GM12891 (cell line): ENCODE data around the gene MARCHF3.
"Not testable (repeated sequence)": the region's sequence is repeated elsewhere in the genome, so short reads cannot be mapped to it uniquely, and the experiment has no call there.

Source experiments
- DNase-seq: peaks from one replicate; pipeline ENCODE4 v3.0.0; 2011; ENCODE audit warnings: low spot score; ENCODE audit not compliant: insufficient read length
- FAIRE-seq: peaks from 2 replicates; lab custom pipeline; 2011; peaks lifted over from hg19 to GRCh38; lab: Jason Lieb, UNC
- PAX5 ChIP-seq: IDR thresholded peaks from 2 replicates; pipeline ENCODE4 v1.6.1; 2011; ENCODE audit warnings: low read length, moderate library complexity, mild to moderate bottlenecking; ENCODE audit not compliant: insufficient read depth, severe bottlenecking
- POLR2A ChIP-seq: IDR thresholded peaks from 2 replicates; pipeline ENCODE4 v1.6.1; 2011; ENCODE audit warnings: low read depth, low read length, control low read depth
- POLR2AphosphoS5 ChIP-seq: IDR thresholded peaks from 2 replicates; pipeline ENCODE4 v1.6.1; 2011; ENCODE audit warnings: low read depth, low read length, control low read depth
- POU2F2 ChIP-seq: IDR thresholded peaks from 2 replicates; pipeline ENCODE4 v1.6.1; 2011; ENCODE audit warnings: low read depth, mild to moderate bottlenecking, control low read depth, low read length, moderate library complexity
- SPI1 ChIP-seq: IDR thresholded peaks from 2 replicates; pipeline ENCODE4 v1.6.1; 2011; ENCODE audit warnings: low read depth, low read length, control low read depth
- TAF1 ChIP-seq: IDR thresholded peaks from 2 replicates; pipeline ENCODE4 v1.6.1; 2011; ENCODE audit warnings: low read depth, low read length, control low read depth

Gene MARCHF3

DNA sequence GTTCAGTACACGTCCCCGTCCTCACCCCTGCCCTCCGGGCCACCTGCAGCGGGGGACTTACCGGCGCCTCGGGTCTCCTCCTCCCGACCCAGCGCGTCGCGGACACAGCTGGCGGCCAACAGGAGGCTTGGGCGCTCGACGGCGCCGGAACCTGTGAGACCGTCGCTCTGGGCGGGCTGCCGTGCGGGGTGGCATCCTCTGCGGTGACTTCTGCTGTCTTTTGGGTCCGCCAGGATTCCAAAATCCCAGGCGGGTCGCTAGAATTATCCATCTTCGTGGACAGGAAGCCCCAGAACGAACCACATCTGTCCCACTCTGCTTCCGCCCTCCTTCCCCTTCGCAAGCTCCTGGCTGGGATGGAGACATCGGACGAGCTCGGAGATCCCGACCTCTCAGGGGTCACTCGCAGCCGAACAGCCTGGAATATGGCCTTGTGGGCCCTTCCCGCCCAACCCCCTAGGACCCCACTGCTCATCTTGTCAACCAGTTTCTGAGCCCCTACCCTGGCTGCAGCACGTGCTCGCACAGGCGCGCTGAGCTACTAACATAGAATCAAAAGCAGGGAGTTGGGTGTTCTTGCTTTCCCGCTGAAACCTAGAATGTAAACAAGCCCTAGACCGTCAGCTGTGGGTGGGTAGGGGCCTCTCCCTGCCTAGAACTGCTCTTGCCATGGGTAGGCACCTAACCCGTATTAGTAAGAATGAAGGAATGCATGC, 947 bp upstream of the MARCHF3 start:
- no peak for FAIRE-seq
- peak; percentile 41 for DNase-seq
- TF ChIP-seq POU2F2 (no peak), TAF1 (no peak), POLR2AphosphoS5 (no peak), POLR2A (no peak), PAX5 (no peak), SPI1 (no peak)

GRCh38 chr5:127029581-127030258, 638 bp downstream of the MARCHF3 start:
- FAIRE-seq = no peak
- TF ChIP-seq POLR2A = no peak
- no peak for TF ChIP-seq SPI1
- no peak for TF ChIP-seq POU2F2
- TF ChIP-seq POLR2AphosphoS5 = no peak
- TF ChIP-seq PAX5 = no peak
- DNase-seq = no peak

DNA sequence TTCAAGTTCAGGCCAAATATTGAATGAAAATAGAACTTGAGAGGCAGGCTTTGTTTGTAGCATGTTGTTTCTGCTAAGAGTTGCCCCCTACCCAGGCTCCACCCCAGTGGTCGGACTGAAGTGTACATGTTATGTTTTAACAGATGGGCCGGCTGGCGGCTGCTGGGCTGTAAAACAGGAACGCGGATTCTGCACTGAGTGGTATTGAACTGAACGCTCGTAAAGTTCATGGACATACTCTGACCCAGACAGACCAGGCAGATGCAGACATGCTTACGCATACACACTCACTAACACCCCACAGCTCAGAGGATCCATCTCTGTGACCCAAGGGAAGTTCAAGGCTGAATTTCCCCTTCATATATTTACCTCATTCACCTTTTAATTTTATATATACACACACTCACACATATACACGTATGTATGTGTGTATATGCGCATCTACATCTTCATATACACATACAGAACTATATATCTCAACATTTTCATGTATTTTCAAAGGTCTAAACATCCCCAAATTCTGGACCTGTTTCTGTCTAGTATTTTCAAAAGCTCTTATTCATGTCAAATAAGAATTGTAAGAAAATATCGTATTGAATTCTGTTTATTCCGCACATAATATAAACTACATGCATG, 1.4 kb downstream of the MARCHF3 start:
- FAIRE-seq (peak; percentile 81), DNase-seq (no peak)
- TF ChIP-seq SPI1 (peak; percentile 29; the same call in 1 of the 2 replicates), POU2F2 (no peak)

GRCh38 chr5:127027539-127027938, 2.8 kb downstream of the MARCHF3 start:
- FAIRE-seq = no peak
- TF ChIP-seq POLR2A (no peak), POLR2AphosphoS5 (no peak), POU2F2 (no peak), SPI1 (no peak), PAX5 (no peak), TAF1 (no peak)
- no peak for DNase-seq

- no peak for FAIRE-seq
- TF ChIP-seq PAX5 = no peak
- TF ChIP-seq POLR2AphosphoS5 = no peak
- TF ChIP-seq POU2F2 = no peak
- no peak for DNase-seq
Observed at GRCh38 chr5:127026166-127026565, 4.2 kb downstream of the MARCHF3 start.

GRCh38 chr5:127025467-127025866, 4.9 kb downstream of the MARCHF3 start:
- DNase-seq (no peak), FAIRE-seq (no peak)
- TF ChIP-seq SPI1 = no peak

GRCh38 chr5:127024821-127025220, 5.5 kb downstream of the MARCHF3 start:
- FAIRE-seq = no peak
- DNase-seq = no peak
- TF ChIP-seq SPI1 (no peak), TAF1 (no peak), POU2F2 (no peak)

DNA sequence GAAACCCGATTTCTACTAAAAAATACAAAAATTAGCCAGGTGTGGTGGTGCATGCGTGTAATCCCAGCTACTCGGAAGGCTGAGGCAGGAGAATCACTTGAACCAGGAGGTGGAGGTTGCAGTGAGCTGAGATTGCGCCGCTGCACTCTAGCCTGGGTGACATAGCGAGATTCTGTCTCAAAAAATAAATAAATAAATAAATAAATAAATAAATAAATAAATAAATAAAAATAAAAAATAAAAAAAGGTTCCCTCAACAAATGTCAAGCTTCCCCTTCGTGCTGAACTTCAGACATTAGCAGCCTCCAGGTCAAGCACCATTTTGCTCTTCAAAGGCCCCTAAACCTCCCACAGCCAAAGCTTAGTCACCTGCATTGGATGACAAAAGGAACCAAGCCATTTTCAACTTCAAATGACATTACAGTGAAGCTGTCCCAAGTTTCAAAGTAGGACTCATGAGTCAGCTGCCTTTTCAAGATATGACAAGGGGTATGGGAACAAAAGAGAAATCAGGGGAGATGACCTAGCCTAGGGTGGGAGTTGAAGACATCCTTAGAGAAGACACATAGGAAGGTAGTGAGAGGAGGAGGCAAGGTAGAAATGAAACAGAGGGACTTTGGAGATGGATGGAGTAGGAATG, 6.7 kb downstream of the MARCHF3 start:
- not testable (repeated sequence) for FAIRE-seq, DNase-seq

DNA sequence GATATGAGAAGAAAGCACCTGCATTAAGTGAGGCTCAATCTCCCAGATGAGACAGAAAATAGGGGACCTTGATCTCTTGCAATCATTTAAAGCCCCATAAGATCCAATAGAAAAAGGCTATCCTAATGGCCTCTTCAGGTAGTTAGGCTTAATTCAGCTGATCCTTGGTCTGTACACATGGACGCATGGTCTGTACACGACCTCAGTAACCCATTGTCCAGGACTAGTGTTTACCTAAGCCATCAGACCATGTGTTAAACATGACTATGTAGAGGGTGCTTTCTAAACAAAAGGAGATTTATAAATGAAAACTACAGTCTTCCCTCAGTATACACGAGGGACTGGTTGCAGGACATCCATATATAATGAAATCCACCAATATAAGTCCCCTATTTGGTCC, 7.5 kb downstream of the MARCHF3 start:
- TF ChIP-seq POLR2A (no peak), SPI1 (no peak), TAF1 (no peak), PAX5 (no peak), POLR2AphosphoS5 (no peak), POU2F2 (no peak)
- no peak for DNase-seq
- no peak for FAIRE-seq

DNA sequence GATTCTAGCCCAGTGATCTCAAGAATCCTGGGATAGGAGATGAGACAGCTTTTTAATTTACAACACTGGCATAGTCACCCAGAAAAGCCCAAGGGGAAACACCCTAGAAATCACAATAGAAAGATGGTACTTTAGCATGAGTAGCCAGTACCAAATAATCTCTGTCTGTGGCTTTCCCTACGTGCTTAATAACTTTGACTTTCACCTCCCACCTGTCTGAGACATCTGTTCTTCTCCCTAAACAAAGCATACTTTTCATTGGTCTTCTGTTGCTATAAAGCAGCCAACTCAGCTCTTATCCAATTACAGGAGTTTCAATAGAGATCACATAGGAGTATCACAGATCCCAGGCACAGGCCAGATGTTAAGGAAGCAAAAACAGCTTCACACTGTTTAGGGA, 10.4 kb downstream of the MARCHF3 start:
- TF ChIP-seq POLR2A (no peak), POU2F2 (no peak), SPI1 (no peak), PAX5 (no peak), POLR2AphosphoS5 (no peak), TAF1 (no peak)
- FAIRE-seq (peak; percentile 40), DNase-seq (no peak)

- DNase-seq, FAIRE-seq: not testable (repeated sequence)
Observed at GRCh38 chr5:127016722-127017121, 13.6 kb downstream of the MARCHF3 start.
